ENCODE results near the gene LSM4. TPM values are rescaled to one million over a fixed set of nuclear protein-coding genes. Genes with fewer than 3 reads are reported as not detected.

The LSM4 gene
- total RNA-seq, 6 experiments from 2014 or later = 37.6 to 139 (median 47.3) TPM

DNA sequence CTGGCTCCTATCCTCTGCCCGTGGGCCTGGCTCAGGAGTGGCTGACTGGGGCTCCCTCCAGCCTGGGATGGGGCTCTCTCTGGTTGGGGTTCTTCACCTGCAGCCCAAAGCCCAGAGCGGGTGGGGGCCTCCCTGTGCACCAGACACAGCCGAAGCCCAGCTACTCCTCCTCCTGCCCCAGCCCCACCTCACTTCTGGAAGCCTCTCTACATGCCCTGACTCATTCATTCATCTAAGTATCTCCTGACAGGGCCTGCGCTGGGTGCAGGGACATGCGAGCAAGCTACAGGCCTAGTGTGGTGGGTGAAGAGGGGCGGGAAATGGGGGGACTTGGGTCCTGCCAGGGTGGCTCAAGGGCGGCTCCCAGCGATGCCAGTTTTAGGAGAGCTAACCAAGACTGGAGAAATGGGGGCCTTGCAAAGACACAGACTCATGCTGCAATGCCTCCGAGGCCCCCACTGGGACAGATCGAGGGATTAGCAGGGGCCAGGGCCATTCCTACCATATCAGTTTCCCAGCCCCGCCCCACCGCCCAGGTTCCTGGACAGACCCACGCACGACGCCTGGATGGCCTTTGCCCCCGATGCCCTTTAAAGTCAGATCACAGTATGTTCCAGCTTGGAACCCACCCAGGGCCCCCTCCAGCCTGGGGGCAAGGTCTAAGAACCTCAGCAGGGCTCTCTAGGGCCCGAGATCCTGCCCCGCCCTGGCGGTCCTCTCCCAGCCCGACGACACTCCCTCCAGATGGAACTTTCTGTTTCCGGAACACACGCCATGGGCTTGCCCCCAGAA, 12.6 kb downstream of the LSM4 start:
- TF ChIP-seq POLR2A (IDR thresholded peaks at IDR 0.05) = no peak
- TF ChIP-seq, protein P1, sequence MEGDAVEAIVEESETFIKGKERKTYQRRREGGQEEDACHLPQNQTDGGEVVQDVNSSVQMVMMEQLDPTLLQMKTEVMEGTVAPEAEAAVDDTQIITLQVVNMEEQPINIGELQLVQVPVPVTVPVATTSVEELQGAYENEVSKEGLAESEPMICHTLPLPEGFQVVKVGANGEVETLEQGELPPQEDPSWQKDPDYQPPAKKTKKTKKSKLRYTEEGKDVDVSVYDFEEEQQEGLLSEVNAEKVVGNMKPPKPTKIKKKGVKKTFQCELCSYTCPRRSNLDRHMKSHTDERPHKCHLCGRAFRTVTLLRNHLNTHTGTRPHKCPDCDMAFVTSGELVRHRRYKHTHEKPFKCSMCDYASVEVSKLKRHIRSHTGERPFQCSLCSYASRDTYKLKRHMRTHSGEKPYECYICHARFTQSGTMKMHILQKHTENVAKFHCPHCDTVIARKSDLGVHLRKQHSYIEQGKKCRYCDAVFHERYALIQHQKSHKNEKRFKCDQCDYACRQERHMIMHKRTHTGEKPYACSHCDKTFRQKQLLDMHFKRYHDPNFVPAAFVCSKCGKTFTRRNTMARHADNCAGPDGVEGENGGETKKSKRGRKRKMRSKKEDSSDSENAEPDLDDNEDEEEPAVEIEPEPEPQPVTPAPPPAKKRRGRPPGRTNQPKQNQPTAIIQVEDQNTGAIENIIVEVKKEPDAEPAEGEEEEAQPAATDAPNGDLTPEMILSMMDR (IDR thresholded peaks at IDR 0.05) = no peak
- no peak overlapping the region for H3K27ac ChIP-seq
- no peak overlapping the region for H3K4me3 ChIP-seq
- WGBS (ENCODE audit: insufficient coverage, low coverage, low lambda C conversion rate, missing lambda C conversion rate) = 58% methylated on average over 7 of the region's 23 CpGs
- peak in 1 of 3 donors; percentile 60 for DNase-seq
- intact Hi-C loops (cut with DNase I) = no loop called here
- H3K36me3 ChIP-seq = peaks cover 0 to 4% (median under 1%) of the 10 kb centered on the region in 4 donors
- ATAC-seq = peak in 1 of 4 donors; percentile 36
- H3K27me3 ChIP-seq = no peaks in the 10 kb centered on the region
- H3K9me3 ChIP-seq = no peaks in the 10 kb centered on the region
- H3K4me1 ChIP-seq = peaks cover 0 to 30% (median 0%) of the 10 kb centered on the region in 4 donors

DNA sequence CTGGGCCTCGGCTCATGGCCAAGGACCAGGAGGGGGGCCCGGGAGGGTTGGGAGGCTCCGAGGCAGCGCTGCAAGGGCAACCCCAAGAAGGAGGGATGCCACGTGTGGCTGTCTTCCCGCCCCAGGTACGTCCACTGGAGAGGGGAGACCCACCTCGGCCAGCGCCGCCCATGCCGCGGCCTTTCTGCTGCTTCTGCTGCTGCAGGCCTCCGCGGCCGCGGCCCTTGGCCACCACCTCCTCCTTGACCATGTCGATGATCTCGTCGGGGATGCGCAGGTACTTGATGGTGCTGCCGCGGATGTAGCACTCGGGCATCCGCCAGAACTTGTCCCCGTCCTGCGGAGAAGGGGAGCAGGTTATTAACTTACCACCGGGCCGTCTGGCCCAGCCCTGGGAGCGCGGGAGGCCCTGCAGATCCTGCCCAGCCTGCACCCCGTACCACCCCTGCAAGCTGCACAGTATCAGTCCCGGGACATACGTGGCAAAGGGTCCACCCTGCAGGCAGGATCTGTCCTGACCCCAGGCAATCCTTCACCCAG, 13.3 kb downstream of the LSM4 start:
- H3K36me3 ChIP-seq = peaks cover 0 to 4% (median under 1%) of the 10 kb centered on the region in 4 donors
- no peak for TF ChIP-seq POLR2A (IDR thresholded peaks at IDR 0.05)
- TF ChIP-seq, protein P1 (IDR thresholded peaks at IDR 0.05) = no peak

DNA sequence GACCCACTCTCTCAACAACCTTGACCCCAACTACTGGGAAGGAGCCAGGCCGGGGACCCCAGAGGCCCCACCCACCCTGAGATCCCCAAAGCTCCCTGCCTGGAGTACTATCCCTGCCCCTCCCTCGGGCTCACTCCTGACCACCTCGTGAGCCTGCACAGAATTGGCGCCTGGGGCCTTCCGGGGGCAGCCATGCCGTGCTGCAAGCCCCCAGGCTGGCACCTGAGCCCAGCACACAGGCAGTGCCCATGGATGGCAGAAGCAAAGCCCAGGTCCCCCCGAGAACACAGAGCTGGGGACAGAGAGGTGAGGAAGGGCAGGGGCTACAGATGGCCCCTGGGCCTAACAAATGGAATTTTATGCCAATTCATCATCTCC, 13.9 kb downstream of the LSM4 start:
- TF ChIP-seq, protein P1 (IDR thresholded peaks at IDR 0.05) = no peak
- TF ChIP-seq POLR2A (IDR thresholded peaks at IDR 0.05) = no peak
- DNase-seq = no peak
- ATAC-seq = no peak
- Histone ChIP-seq H3K9me3 (no peaks in the 10 kb centered on the region), H3K27ac (peak overlapping the region in 1 of 3 donors; percentile 62), H3K4me1 (peaks cover 0 to 34% (median 0%) of the 10 kb centered on the region in 4 donors), H3K36me3 (peaks cover 0 to 4% (median under 1%) of the 10 kb centered on the region in 4 donors), H3K4me3 (no peak overlapping the region), H3K27me3 (no peaks in the 10 kb centered on the region)
- WGBS (ENCODE audit: insufficient coverage, low coverage, low lambda C conversion rate, missing lambda C conversion rate) = 60% methylated on average over 1 of the region's 7 CpGs
- intact Hi-C loops (cut with DNase I) = no loop called here

More for the DNA sequence above, 13.3 kb downstream of the LSM4 start:
- intact Hi-C loops (cut with DNase I) = no loop called here
- WGBS (ENCODE audit: insufficient coverage, low coverage, low lambda C conversion rate, missing lambda C conversion rate) = no CpG with 5 or more reads among the region's 33 CpGs
- H3K27ac ChIP-seq = no peak overlapping the region
- H3K4me3 ChIP-seq = no peak overlapping the region
- DNase-seq (no peak), ATAC-seq (no peak)
- no peaks in the 10 kb centered on the region for H3K9me3 ChIP-seq
- H3K4me1 ChIP-seq = peaks cover 0 to 34% (median 0%) of the 10 kb centered on the region in 4 donors
- no peaks in the 10 kb centered on the region for H3K27me3 ChIP-seq

DNA sequence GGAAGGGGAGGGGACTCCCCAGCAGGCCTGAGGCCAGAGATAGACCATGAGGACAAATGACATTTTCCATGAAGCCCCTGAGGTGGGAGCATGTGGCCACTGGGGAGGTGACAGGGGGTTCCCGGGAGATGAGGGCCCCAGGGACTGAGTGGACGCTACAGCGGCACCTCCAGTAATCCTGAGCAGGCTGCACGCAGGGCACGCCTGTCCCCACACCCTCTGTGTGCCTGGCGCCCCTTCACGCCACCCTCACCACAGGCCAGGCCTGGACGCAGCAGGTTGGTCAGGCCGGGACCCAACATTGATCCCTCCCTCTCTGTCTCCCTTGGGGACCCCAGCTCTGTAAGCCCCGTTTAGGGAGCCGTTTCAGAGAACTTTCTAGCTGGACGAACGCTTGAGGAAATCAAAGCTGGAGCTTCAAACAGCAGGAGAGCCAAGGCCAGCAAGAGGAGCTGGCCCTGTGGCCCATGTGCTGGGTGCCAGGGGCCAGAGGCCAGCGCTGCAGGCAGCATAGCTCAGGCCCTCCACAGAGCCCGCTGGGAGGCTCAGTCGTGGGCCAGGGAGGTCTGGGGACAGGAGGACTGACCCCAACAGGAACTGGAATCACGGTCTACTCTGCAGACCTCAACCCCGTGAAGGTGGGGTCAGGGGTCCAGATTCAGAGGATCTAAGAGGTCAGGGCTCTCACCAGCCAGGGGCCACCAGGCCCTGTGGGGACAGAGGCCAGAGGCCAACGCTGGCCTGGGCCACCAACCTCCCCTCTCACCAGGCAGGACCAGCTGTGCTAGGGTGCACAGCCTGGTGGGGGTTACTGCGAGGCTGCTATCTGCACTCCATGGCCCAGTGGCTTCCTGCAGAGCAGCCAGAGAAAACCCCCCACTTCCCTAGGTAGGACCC, 14.6 kb downstream of the LSM4 start:
- H3K27me3 ChIP-seq = no peaks in the 10 kb centered on the region
- intact Hi-C loops (cut with DNase I) = no loop called here
- H3K27ac ChIP-seq = peak overlapping the region in 1 of 3 donors; percentile 62
- ATAC-seq (peak in 2 of 4 donors; percentile 51 to 61), DNase-seq (peak in 2 of 3 donors; percentile 66 to 71)
- no peak overlapping the region for H3K4me3 ChIP-seq
- peaks cover 0 to 4% (median under 1%) of the 10 kb centered on the region in 4 donors for H3K36me3 ChIP-seq
- WGBS (ENCODE audit: insufficient coverage, low coverage, low lambda C conversion rate, missing lambda C conversion rate) = 15% methylated on average over 2 of the region's 20 CpGs
- no peaks in the 10 kb centered on the region for H3K9me3 ChIP-seq
- peaks cover 0 to 39% (median 1%) of the 10 kb centered on the region in 4 donors for H3K4me1 ChIP-seq
- TF ChIP-seq, protein P1 (IDR thresholded peaks at IDR 0.05) = no peak

All from right lobe of liver (tissue), 6 donors.